ENCODE data around the gene FOXO1. TPM values are rescaled to one million over a fixed set of nuclear protein-coding genes. Genes with fewer than 3 reads are reported as not detected.

The FOXO1 gene
- total RNA-seq, 1 experiment from 2014 or later: 12.2 TPM

DNA sequence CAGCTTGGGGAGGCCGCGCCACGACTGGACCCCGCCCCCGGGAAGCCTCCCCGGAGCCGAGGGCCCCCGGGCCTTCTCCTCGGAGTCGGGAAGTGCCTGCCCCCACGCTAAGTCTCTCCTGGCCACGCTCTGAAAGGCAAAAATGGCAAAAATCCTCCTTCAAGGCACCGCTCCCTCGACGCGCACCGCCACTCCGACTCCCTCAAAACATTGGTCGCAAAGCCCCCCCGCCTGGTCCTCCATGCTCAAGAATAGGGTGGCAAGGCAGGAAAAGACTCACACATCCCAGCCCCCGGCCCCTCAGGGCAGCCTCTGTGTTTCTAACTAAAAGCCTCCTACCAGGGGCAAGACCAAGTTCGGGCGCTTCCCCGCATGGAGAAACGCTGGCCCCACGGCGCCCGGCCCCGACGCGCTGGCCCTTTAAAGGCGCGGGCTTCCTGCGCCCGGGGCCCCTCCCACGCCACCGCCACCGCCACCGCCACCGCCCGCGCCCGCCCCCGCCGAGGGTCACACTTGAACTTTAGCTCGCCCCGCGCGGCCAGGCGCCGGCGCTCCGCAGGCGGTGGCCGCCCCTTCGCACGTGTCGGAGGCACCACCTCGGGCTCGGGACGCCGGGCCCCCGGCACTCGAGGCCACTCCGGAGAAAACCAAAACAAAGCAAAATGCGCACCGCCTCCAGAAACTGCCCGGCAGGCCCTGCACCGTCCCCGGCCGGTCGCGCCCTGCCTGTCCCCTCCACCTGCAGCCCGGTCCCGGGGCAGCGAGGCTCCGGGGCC is 1.9 kb downstream of the FOXO1 start:
- Histone ChIP-seq H3K27me3 (ENCODE audit: insufficient read depth, low read length) (no peaks in the 10 kb centered on the region), H3K36me3 (ENCODE audit: control insufficient read depth in 1 of 2, insufficient read depth in 2 of 2, low read length in 2 of 2) (no peaks in the 10 kb centered on the region), H4K20me1 (ENCODE audit: insufficient read depth) (no peaks in the 10 kb centered on the region), H3K9ac (ENCODE audit: low read length) (peak overlapping the region; percentile 70), H3K4me1 (ENCODE audit: control insufficient read depth in 1 of 2, insufficient read depth in 2 of 2, low read length in 2 of 2) (peaks cover 16 to 34% of the 10 kb centered on the region in 2 experiments), H3K9me2 (ENCODE audit: insufficient read depth) (no peaks in the 10 kb centered on the region), H3K79me2 (ENCODE audit: insufficient read depth, low read length) (peaks cover 37% of the 10 kb centered on the region), H3K9me3 (ENCODE audit: control insufficient read depth in 1 of 2, insufficient read depth in 1 of 2, low read depth in 1 of 2, low read length in 2 of 2) (no peaks in the 10 kb centered on the region), H3K27ac (ENCODE audit: low read depth, low read length) (peak overlapping the region; percentile 85), H2AFZ (ENCODE audit: low read depth, low read length, poor library complexity, severe bottlenecking) (peak overlapping the region; percentile 60), H3K4me3 (replicated peaks in 1 of 2; ENCODE audit: low read depth in 1 of 2, low read length in 2 of 2) (peak overlapping the region; percentile 68 to 91), H3K4me2 (ENCODE audit: low read length) (peak overlapping the region; percentile 100)
- CTCF ChIA-PET: no interaction called here
- no TSS peak for BruUV-seq (replicated peaks)
- RAD21 ChIA-PET (ENCODE audit: low non-redundant PET in 1 of 2, low total read pairs in 2 of 2, uncharacterized antibody in 2 of 2, unreplicated experiment in 2 of 2): no interaction called here
- POLR2A ChIA-PET: interaction anchor here (1.2 kb wide), 1 partner anchor 123 kb away, joined by 5 read pairs; no protein-coding TSS in a partner anchor
- intact Hi-C loops (cut with micrococcal nuclease): loop anchor here (5.0 kb wide), 1 partner anchor 122 kb away; no protein-coding TSS in a partner anchor
- TF ChIP-seq, protein P1, sequence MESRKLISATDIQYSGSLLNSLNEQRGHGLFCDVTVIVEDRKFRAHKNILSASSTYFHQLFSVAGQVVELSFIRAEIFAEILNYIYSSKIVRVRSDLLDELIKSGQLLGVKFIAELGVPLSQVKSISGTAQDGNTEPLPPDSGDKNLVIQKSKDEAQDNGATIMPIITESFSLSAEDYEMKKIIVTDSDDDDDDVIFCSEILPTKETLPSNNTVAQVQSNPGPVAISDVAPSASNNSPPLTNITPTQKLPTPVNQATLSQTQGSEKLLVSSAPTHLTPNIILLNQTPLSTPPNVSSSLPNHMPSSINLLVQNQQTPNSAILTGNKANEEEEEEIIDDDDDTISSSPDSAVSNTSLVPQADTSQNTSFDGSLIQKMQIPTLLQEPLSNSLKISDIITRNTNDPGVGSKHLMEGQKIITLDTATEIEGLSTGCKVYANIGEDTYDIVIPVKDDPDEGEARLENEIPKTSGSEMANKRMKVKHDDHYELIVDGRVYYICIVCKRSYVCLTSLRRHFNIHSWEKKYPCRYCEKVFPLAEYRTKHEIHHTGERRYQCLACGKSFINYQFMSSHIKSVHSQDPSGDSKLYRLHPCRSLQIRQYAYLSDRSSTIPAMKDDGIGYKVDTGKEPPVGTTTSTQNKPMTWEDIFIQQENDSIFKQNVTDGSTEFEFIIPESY (IDR thresholded peaks at IDR 0.05; ENCODE audit: extremely low read depth, insufficient replicate concordance, low read length): no peak
- no peak for TF ChIP-seq EZH2phosphoT487 (IDR thresholded peaks at IDR 0.05; ENCODE audit: borderline replicate concordance)
- TF ChIP-seq, protein P2, sequence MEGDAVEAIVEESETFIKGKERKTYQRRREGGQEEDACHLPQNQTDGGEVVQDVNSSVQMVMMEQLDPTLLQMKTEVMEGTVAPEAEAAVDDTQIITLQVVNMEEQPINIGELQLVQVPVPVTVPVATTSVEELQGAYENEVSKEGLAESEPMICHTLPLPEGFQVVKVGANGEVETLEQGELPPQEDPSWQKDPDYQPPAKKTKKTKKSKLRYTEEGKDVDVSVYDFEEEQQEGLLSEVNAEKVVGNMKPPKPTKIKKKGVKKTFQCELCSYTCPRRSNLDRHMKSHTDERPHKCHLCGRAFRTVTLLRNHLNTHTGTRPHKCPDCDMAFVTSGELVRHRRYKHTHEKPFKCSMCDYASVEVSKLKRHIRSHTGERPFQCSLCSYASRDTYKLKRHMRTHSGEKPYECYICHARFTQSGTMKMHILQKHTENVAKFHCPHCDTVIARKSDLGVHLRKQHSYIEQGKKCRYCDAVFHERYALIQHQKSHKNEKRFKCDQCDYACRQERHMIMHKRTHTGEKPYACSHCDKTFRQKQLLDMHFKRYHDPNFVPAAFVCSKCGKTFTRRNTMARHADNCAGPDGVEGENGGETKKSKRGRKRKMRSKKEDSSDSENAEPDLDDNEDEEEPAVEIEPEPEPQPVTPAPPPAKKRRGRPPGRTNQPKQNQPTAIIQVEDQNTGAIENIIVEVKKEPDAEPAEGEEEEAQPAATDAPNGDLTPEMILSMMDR (IDR thresholded peaks at IDR 0.05 in 2 of 3, conservative IDR thresholded peaks at IDR 0.05 in 1 of 3; ENCODE audit: borderline replicate concordance in 1 of 3, insufficient read depth in 1 of 3, low read depth in 2 of 3, low read length in 2 of 3): no peak
- TF ChIP-seq SIN3A (IDR thresholded peaks at IDR 0.05; ENCODE audit: low read depth): no peak
- TF ChIP-seq ELF1 (IDR thresholded peaks at IDR 0.05; ENCODE audit: borderline replicate concordance, low read depth): no peak
- TF ChIP-seq, protein P3, sequence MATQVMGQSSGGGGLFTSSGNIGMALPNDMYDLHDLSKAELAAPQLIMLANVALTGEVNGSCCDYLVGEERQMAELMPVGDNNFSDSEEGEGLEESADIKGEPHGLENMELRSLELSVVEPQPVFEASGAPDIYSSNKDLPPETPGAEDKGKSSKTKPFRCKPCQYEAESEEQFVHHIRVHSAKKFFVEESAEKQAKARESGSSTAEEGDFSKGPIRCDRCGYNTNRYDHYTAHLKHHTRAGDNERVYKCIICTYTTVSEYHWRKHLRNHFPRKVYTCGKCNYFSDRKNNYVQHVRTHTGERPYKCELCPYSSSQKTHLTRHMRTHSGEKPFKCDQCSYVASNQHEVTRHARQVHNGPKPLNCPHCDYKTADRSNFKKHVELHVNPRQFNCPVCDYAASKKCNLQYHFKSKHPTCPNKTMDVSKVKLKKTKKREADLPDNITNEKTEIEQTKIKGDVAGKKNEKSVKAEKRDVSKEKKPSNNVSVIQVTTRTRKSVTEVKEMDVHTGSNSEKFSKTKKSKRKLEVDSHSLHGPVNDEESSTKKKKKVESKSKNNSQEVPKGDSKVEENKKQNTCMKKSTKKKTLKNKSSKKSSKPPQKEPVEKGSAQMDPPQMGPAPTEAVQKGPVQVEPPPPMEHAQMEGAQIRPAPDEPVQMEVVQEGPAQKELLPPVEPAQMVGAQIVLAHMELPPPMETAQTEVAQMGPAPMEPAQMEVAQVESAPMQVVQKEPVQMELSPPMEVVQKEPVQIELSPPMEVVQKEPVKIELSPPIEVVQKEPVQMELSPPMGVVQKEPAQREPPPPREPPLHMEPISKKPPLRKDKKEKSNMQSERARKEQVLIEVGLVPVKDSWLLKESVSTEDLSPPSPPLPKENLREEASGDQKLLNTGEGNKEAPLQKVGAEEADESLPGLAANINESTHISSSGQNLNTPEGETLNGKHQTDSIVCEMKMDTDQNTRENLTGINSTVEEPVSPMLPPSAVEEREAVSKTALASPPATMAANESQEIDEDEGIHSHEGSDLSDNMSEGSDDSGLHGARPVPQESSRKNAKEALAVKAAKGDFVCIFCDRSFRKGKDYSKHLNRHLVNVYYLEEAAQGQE (IDR thresholded peaks at IDR 0.05; ENCODE audit: low read depth): no peak
- TF ChIP-seq ZFX (IDR thresholded peaks at IDR 0.05): no peak
- TF ChIP-seq ZNF274 (IDR thresholded peaks at IDR 0.05; ENCODE audit: low read depth, low read length): no peak
- TF ChIP-seq YY1 (IDR thresholded peaks at IDR 0.05; ENCODE audit: extremely low read depth, insufficient replicate concordance, low read depth, low read length): no peak
- TF ChIP-seq SRF (IDR thresholded peaks at IDR 0.05; ENCODE audit: low read depth): no peak
- no peak for TF ChIP-seq JUND (IDR thresholded peaks at IDR 0.05)
- TF ChIP-seq POLR2A (IDR thresholded peaks at IDR 0.05; ENCODE audit: borderline replicate concordance, extremely low read depth, insufficient read depth, insufficient read length): peak; percentile 26
- TF ChIP-seq, protein P4, sequence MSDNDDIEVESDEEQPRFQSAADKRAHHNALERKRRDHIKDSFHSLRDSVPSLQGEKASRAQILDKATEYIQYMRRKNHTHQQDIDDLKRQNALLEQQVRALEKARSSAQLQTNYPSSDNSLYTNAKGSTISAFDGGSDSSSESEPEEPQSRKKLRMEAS (IDR thresholded peaks at IDR 0.05): peak; percentile 61
- no peak for TF ChIP-seq SP1 (IDR thresholded peaks at IDR 0.05; ENCODE audit: low read depth)
- TF ChIP-seq EZH2 (IDR thresholded peaks at IDR 0.05): no peak
- no peak for TF ChIP-seq TCF7L2 (IDR thresholded peaks at IDR 0.05; ENCODE audit: borderline replicate concordance, extremely low read depth, insufficient read depth, insufficient read length)
- TF ChIP-seq EGR1 (IDR thresholded peaks at IDR 0.05; ENCODE audit: low read depth): peak; percentile 75
- no peak for DNase-seq (ENCODE audit: low read depth, low spot score)
- ATAC-seq: peak; percentile 57

Measured in HCT116 (cell line).